T47D (cell line): ENCODE measurements around the gene FCRL1.

Experiments used
- DNase-seq, 2 experiments: peaks; one replicate each; pipeline versions ENCODE4 v3.0.0 to v3.0.0-alpha.2; 2011 to 2012; ENCODE audit warnings: low read depth in 1 of 2, low spot score in 1 of 2
- JUND ChIP-seq: IDR thresholded peaks from 2 replicates; pipeline ENCODE4 v1.6.1; 2012; ENCODE audit warnings: low read depth
- in situ Hi-C: cut with HindIII; loops from 2 replicates; pipeline ENCODE4 v1.10.0; 2016; ENCODE audit warnings: low sequenced_read_pairs, low pct_unique_long_range_greater_than_20kb

The FCRL1 gene, protein sequence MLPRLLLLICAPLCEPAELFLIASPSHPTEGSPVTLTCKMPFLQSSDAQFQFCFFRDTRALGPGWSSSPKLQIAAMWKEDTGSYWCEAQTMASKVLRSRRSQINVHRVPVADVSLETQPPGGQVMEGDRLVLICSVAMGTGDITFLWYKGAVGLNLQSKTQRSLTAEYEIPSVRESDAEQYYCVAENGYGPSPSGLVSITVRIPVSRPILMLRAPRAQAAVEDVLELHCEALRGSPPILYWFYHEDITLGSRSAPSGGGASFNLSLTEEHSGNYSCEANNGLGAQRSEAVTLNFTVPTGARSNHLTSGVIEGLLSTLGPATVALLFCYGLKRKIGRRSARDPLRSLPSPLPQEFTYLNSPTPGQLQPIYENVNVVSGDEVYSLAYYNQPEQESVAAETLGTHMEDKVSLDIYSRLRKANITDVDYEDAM

DNA sequence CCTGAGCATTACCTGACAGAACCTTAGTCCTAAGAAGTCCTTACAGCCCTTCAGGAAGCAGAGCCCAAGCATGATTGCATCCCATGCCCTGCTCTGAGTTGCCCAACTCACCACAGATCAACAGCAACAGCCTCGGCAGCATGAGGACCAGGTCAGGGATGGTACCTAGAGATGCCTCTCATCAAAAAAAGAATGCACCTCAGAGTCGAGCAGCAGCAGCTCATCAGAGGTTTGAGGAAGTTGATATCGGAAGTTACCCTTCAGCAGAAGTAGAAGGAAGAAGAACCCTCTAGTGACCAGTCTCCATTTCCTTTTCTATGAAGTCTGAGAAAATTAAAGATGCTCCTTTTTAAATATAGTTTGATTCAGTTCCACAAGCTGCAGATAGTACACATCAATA is at the start of gene FCRL1:
FCRL1 (minus strand) TSS at position 225 of the 400 bp plus-strand sequence; CDS start at position 142, 83 bp downstream.
- no peak for TF ChIP-seq JUND
- in situ Hi-C loops = no loop called here
- no peak for DNase-seq

DNA sequence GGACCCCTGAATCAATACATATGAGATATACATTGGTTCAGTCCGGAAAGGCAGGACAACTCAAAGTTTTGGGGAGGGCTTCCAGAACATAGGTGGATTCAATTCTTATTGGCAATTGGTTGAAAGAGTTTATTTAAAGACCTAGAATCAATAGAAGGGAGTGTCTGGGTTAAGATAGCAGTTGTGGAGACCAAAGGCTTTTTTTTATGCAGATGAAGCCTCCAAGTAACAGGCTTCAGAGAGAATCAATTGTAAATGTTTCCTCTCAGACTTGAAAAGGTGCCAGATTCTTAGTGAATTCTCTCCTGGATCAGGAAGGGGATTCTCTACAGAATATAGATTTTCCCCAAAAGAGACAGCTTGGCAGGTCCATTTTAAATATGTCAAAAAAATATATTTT is 48.7 kb upstream of the FCRL1 start:
- TF ChIP-seq JUND = no peak
- DNase-seq = no peak
- in situ Hi-C loops = no loop called here

DNA sequence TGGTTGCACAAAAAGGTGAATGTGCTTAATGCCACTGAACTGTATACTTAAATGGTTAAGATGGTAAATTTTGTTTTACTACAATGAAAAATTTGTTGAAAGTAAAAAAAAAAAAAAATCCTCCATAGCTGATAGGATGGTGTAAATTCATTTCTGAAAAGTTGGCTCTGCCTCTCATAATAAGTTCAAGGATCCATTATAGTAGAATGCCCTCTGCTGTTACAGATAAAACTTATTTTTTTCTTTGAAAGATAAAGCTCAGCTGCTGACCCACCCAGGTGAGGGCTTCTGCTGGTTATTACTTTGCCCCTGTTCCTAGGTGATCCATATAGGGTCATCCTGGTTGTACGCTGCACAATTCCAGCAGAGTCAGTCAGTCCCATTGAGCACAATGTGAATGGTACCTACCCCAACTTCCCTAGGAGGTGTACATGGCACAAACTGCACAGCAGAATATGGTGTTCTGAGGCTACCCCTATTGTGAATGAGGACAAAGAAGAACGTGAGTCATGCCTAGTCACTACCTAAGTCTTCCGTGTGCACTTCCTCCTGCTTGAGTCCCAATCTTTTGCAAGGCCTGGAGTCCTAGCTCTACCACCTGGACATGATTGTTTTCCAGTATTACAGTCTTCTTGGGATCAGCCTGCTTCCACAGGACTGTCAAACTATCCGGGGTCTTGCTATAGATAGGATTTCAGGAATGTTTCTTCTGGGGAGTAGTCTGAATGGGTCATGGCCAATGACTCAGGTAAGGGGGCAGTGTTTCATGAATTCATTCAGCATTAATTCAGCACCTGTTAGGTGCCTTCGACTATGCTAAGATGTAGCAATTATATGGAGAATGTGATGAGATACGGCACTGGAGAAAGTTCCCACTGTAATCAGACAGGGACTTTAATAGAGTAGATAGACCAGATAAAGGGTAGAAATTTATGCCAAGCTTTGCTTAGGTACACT is 42.5 kb upstream of the FCRL1 start:
- in situ Hi-C loops = no loop called here
- no peak for TF ChIP-seq JUND
- DNase-seq = no peak

DNA sequence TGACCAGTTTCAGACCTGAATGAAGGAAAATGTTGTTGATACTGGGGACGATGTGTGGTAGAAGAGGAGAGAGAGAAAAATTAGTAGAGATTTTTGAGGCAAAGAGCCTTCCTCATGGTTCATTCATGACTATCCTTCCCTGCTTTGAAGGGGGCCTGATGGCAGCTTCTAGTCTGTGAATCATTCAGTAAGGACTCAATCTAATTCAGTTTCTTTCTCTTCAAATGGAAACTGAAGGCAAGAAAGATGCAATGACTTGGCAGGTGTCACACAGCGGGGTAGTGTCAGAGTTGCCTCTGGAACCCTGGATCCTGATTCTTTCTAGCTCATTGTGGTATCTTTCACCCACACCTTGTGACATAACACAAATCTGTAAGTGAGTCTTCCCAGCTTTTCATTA is 36.6 kb upstream of the FCRL1 start:
- in situ Hi-C loops = no loop called here
- no peak for DNase-seq

DNA sequence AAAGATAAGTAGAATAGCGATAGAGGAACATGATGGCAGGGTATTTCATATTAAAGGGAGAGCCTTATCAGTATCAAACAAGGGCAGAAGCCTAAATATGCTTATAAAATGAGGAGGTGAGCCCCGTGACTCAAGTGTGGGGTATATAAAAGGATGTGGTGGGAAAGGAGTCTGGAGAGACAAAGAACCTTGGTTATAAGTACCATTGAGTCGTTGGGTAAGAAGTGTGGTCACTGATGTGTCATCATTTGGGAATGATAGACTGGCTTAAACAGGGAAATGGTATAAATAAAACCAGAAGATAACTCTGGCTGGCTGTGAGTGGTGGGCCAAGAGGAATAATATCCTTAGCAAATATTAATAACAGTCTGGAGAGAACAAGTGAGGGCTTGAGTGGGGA is 32.6 kb upstream of the FCRL1 start:
- in situ Hi-C loops = no loop called here
- DNase-seq = no peak
- no peak for TF ChIP-seq JUND

More for the DNA sequence above, 36.6 kb upstream of the FCRL1 start:
- TF ChIP-seq JUND = no peak

DNA sequence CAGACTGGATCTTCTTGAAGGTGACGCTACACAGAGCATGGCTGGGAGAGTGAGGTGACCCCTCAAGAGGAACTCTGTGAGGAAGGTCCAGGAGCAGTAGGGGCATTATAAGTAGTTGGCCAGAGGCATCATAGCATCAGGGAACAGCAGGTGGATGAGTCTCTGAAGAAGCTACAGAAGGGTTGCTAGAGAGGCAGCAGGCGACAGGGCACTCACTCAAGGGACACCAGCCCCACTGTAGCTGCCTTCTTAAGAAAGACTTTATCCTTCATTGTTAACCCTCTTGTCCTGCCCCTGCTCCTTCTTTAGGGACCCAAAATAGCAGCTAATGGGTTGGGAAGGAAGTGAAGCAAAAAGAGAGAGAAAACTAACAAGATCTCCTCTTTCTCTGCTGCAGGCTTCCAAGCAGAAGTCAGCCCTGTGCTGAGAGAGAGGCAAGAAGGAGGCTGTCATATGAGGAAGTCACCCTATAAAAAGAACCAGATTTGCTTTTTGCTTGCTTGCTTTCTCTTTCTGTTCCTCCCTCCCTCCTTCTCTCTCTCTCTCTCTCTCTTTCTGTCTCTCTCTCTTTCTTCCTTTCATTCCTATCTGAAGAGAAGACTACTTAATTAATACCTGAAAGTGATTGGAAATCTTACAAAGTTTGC is 29.4 kb upstream of the FCRL1 start:
- in situ Hi-C loops = no loop called here

DNA sequence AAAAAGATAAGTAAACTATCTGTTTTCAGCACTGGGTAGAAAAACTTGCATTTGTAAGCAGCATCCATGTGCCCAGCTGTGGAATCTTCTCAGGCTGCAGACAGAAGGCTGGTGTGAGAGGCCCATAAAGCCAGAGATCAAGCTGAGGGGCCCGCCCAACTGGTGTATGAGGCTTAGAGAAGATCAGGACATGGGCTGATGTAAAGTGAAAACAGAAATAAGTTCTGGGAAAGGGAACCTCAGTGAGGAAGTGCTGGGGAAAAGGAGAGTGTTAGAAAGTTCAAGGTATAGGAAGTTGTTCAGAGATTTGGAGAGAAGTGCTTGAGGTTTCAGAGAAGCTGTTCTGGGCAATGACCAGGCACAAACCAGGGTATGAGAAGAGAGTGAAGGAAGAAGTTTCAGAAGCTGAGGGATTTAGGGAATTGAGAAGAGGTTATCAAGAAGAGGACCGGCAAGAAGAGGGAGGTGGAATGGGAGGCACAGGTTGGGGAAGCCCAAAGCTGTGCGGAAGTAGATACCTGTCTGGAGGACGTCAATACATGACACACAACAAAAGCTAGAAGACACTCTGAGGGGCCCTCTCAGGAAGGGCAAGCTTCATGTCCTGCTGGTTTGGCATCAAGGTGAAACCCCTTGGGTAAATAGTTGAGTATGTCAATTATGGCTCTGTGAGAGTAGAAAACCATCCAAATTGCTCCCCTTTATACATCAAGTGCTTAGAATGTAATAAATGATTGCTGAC is 24.3 kb upstream of the FCRL1 start:
- TF ChIP-seq JUND = no peak

More for the DNA sequence above, 29.4 kb upstream of the FCRL1 start:
- no peak for DNase-seq
- no peak for TF ChIP-seq JUND

DNA sequence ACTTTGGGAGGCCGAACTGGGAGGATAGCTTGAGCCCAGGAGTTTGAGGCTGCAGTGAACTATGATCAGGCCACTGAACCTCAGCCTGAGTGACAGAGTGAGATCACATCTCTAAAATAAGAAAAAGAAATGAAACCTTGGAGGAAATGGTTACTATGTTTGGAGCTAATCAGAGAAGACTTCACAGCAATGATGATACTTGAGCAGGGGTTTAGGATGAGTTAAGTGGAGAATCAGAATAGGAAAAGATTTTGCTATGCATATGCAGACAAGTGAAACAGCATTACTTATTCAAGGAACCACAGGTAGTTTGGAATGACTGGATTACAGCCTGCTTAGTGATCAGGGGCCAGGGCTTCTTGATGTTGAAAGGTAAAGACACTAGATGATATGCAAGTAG is 23.0 kb upstream of the FCRL1 start:
- DNase-seq = no peak
- no peak for TF ChIP-seq JUND
- in situ Hi-C loops = no loop called here

More for the DNA sequence above, 24.3 kb upstream of the FCRL1 start:
- no peak for DNase-seq
- in situ Hi-C loops = no loop called here

DNA sequence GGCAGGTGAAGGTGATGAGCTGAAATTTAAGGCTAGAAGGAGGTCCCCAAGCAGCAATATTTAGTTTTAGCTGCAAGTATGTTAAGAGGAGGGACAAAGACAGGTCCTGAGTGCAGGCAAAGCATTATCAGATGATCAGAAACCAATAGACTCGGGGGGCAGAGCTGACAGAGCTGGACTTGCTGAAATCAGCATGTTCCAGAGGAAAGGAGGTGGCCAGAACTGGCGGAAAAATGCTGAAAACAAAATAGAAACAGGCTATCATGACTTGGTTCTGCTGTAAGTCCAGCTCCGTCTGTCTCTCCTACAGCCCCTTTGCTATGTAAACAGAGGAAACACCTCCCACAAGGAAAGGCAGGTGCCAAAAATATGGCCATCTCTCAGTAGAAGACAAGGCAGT is 21.8 kb upstream of the FCRL1 start, which contains the start of gene CD5L:
CD5L (minus strand) TSS at position 101 of the 400 bp plus-strand sequence. CDS start 107 bp downstream, outside the sequence.
- in situ Hi-C loops = no loop called here
- no peak for TF ChIP-seq JUND
- DNase-seq = no peak

DNA sequence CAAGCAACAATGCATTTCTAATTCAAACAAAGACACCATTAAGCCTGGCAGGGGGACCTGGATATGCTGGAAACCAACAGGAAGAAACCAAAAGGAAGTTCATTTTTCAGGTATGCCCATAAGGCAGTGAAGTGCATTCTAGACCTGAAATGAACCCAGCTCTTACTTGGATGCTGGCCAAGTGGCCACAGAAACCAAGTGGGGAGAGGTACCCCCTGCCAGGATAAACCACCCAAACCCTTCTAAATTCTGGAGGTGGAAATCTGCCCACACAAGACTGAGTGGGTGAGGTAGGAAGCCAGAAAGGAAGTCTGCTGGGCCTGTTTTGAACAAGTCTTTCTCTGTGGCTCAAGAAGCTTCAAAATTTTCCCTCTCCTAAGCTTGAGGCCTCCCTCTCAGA is 19.0 kb upstream of the FCRL1 start:
- in situ Hi-C loops = no loop called here
- no peak for DNase-seq
- TF ChIP-seq JUND = no peak

DNA sequence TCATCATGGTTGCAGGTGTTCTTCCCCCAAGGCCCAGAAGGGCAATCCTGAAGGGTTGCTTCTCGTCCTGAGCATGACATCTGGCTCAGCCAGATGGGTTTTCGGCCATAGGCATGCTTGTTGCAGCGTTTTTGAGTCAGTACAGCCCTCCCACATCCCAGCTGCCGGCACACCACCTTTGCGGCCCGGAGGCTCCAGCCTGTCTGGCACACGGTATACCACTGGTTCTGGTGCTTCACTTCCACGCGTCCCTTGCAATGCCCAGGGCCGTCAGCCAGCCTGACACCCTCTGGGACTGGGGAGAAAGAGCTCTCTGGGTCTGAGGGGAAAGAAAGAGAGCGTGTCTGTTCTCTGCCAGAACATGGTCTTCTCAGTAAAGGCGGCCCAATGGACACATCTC is 14.5 kb upstream of the FCRL1 start:
- TF ChIP-seq JUND = no peak
- no peak for DNase-seq
- in situ Hi-C loops = no loop called here

DNA sequence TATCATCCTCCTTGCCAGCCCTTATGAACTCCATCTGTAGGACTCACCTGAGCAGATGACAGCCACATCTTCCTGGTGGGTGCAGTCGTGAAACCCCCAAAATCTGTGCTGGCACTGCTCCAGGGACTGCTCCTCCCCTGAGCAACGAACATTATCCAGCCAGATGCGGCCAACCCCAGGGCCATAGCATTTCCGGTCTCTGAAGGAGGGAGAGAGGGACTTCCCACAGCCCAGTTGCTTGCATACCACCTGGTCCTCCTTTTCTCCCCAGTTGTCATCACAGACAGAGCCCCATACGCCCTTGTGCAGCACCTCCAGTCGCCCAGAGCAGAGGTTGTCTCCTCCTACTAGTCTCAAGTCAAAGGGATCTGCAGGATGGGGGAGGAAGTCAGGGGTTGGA is 13.2 kb upstream of the FCRL1 start:
- no peak for TF ChIP-seq JUND
- in situ Hi-C loops = no loop called here
- no peak for DNase-seq
